SK-N-SH (cell line): ENCODE measurements around the gene CEP57.

Experiments
- CHD2 ChIP-seq: fragments of 150-350 bp; IDR thresholded peaks from 2 replicates; pipeline ENCODE4 v1.6.1; 2018; ENCODE audit warnings: low read length; ENCODE audit not compliant: partially characterized antibody
- NRF1 ChIP-seq: IDR thresholded peaks from 2 replicates; pipeline ENCODE4 v1.6.1; 2012; ENCODE audit warnings: low read depth, mild to moderate bottlenecking, low read length
- POLR2AphosphoS5 ChIP-seq: IDR thresholded peaks from 2 replicates; pipeline ENCODE4 v1.6.1; 2012; ENCODE audit warnings: low read depth, low read length
- TF ChIP-seq, protein P1 (sequence below): IDR thresholded peaks from 2 replicates; pipeline ENCODE4 v1.4.0; 2012; ENCODE audit warnings: low read depth, borderline replicate concordance
- TF ChIP-seq, protein P2 (sequence below): fragments of 200-600 bp; sonication (generic); IDR thresholded peaks from 2 replicates; pipeline ENCODE4 v1.6.1; 2017; ENCODE audit warnings: antibody characterized with exemption, mild to moderate bottlenecking, moderate library complexity

GRCh38 chr11:95805869-95806268 is 15.6 kb downstream of the CEP57 start:
- TF ChIP-seq NRF1 (no peak), POLR2AphosphoS5 (no peak), CHD2 (no peak)
- TF ChIP-seq, protein P1, sequence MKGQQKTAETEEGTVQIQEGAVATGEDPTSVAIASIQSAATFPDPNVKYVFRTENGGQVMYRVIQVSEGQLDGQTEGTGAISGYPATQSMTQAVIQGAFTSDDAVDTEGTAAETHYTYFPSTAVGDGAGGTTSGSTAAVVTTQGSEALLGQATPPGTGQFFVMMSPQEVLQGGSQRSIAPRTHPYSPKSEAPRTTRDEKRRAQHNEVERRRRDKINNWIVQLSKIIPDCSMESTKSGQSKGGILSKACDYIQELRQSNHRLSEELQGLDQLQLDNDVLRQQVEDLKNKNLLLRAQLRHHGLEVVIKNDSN: no peak
- TF ChIP-seq, protein P2, sequence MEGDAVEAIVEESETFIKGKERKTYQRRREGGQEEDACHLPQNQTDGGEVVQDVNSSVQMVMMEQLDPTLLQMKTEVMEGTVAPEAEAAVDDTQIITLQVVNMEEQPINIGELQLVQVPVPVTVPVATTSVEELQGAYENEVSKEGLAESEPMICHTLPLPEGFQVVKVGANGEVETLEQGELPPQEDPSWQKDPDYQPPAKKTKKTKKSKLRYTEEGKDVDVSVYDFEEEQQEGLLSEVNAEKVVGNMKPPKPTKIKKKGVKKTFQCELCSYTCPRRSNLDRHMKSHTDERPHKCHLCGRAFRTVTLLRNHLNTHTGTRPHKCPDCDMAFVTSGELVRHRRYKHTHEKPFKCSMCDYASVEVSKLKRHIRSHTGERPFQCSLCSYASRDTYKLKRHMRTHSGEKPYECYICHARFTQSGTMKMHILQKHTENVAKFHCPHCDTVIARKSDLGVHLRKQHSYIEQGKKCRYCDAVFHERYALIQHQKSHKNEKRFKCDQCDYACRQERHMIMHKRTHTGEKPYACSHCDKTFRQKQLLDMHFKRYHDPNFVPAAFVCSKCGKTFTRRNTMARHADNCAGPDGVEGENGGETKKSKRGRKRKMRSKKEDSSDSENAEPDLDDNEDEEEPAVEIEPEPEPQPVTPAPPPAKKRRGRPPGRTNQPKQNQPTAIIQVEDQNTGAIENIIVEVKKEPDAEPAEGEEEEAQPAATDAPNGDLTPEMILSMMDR: no peak
